Glomerular visceral epithelial cell (primary cell): Measurements from ENCODE around the gene MBLAC1.

Source experiments
- DNase-seq: peaks from one replicate; pipeline ENCODE4 v3.0.0-alpha.2; 2016; ENCODE audit errors: extremely low spot score

The MBLAC1 gene

DNA sequence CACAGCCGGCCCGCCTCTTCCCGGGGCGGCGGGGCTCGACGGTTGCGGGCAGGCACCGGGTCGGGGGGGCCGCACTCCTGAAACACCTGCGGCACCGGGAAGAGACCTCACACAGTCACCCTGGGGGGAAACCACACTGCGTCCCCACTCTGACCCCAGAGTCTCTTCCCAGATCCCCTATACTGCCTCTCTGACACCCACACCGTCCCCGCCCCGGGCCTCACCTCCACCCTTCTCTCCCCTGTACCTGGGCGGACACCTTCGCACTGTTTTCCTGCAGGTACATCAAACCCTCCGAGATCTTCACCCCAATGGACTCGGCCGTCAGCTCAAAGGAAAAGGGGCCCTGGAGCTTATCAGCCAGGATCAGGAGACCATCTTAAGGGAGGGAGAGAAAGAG lies 45.1 kb downstream of the MBLAC1 start:
- no peak for DNase-seq

DNA sequence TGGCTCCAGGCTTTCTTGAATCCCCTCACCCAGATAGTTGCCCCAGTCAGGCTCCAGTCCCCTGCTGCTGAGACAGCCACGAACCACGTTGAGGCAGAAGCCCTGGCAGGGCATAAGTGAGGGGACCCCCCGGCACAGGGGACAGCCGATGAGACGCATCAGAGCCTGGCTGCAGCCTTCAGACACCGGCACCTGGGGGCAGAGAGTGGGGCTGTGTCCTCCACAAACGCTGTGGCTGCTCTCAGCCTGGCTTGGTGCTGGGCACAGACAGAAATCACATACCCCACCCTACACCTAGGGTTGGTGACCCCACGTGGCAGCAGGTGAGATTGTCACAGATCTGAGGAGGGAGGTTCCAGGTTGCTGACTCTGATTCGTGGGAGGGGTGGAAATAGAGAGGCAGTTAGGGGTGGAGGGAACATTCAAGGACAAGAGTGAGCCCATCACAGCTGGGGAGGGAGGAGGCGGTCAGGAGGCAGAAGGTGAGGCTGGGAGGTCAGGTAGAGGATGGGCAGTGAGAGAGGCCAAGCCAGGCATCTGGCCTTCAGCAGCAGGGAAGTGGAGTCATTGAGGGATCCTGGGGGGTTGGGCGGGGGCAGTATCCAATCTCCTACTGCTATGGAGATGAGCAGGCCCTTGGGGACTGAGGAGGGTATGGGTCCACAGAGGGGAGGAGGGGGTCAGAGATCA lies 47.2 kb downstream of the MBLAC1 start:
- no peak for DNase-seq

DNA sequence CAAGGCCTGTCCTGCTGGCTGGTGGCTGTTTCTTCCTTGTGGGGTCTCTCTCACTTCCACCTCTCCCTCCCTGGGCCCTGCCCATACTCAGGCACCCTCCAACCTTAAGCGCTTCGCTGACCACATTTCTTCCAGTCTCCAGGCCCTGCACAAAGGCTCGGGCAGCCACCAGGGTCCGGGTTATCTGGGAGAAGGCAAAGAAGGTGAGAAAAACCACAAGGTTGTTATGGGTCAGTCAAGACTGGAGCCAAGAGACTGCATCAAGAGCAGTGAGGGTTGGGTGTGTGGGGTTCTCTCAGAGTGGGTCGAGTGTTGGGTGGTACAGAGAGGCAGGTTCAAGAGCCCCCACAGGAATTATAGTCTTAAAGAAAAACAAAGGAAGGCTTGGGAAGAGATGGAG lies 47.8 kb downstream of the MBLAC1 start:
- no peak for DNase-seq

DNA sequence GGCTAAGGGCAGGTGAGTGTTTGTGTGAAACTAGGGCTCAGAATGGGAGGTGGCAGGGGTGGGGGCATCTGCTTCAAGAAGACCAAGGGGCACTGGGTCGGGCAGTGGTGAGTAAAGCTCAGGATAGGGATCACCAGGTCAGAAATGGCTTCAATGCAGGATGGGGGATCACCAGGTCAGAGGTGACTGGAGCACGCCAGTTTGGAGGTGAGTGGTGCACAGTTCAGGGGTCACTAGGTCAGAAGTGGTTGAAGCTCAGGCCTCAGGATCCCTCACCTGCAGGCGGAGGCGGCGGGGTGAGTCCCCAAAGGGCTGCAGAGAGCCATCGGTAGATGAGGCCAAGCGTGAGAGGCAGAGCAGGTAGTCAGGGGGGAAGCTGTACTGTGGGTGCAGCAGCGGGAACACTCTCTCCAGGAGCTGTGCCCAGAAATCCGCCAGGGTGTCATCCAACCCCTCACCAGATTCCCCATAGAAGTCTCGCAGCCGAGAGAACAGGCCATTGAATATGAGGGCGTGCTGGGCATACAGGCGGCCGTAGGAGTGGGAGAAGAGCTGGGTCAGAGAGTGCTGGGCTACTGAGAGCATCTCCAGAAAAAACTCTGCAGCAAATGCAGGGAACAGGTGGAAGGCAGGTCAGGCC lies 48.6 kb downstream of the MBLAC1 start:
- no peak for DNase-seq

DNA sequence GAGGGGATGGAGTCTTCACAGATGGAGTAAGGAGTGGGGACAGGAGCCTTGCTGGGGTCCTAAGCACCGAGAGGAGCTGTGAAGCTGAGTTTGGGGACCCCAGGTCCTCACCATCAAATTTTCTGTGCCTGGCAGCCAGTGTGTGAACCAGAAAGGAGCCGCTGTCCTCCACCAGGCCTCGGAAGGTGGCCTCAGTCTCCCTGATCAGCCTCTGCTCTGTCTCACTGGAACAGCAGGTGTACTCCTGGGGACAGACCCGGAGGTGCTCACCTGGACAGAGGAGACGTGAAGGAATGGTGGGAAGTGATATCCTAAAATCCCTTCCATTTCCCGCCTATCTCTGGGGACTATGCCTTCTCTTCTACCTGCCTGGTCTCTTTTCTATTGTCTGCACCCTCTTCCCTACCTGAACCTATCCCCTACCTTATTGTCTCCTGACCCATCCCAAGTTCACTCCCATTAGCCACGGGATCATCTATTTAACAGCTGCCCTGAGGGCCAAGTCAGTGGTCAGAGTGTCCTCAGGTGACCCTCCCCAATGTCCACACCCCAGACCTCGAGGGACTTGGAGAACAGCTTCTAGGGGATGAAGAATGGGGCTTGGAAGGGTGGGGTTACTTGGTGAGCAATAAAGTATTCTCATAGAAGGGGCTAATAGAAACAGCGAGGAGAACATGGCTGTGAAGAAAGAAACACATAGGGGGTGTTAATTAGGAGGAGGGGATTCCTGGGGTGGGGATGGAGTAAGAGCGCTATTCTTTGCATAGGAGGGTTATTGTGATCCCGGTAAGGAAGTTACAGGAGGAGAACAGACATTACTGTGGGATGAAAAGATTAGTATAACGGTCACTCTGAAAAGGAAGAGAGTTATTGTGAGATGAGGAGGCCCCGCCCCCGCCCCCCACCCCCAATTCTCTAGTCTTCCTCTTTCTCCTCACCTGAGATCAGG lies 49.6 kb downstream of the MBLAC1 start:
- DNase-seq: no peak

DNA sequence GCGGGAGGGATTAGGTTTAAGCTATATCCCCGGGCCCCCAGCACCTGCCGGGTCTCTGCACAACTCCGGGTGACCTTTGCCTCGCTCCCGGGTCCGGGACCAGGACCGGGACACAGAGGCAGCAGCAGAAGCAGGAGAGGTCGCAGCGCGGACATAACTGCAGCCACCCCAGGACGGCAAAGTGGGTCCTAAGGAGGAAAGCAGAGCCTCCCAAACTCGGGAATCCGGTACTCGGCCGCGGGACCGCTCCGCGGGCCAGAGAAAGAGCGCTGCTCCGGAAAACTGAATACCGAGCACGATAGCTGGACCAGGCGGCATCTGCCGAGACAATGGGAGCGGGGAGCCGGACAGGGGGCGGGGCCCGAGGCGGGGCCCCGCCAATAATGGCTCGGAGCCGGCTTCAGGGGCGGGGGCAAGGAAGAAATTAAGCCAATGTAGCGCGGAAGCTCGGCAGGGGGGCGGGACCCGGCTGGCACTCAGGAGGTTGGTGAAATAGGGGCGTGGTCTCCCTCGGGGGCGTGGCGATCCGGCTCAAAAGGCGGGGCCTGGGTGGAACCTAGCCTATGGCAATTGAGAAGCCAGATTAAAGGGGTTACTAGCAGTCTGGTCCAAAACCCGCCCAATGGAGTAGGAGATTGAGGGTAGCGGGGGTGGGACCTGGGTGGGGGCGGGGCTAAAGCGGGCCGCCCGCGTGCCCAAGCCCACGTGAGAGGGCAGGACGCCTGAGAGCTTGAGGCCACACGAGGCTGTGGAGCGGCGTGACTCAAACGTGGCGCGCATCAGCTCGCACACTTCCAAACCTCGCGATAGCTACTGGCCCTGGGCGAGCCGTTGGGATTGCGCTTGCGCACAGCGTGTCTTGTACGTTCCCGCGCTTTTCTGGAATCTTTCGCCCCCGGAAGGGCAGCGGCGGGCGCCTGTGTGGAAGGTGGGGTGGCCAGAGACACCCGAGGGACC lies 50.6 kb downstream of the MBLAC1 start, which contains the start of the genes GPC2 and STAG3:
GPC2 (minus strand) TSS at position 337 of the 957 bp plus-strand sequence; CDS start at position 155, 182 bp downstream.
STAG3 (plus strand) TSS at position 874 of the 957 bp plus-strand sequence. CDS start 2,639 bp downstream, outside the sequence.
- DNase-seq: peak; percentile 97
